ENCODE results near the gene ITGB5. TPM values are rescaled to one million over a fixed set of nuclear protein-coding genes. Genes with fewer than 3 reads are reported as not detected.

ITGB5 gene
- polyA plus RNA-seq, 1 experiment = 393 TPM

- Histone ChIP-seq H3K4me3 (ENCODE audit: low read depth, low read length) (no peak overlapping the region), H3K27me3 (ENCODE audit: control insufficient read depth, insufficient read depth, low read length) (no peaks in the 10 kb centered on the region), H3K36me3 (ENCODE audit: control insufficient read depth, insufficient read depth, low read length) (peaks cover 15% of the 10 kb centered on the region)
- CTCF ChIA-PET = interaction anchor here (0.8 to 10.4 kb wide), 6 partner anchors 8 to 158 kb away, joined by 3 to 223 read pairs (median 40); partner anchors contain the start of gene ITGB5
- DNase-seq (ENCODE audit: low read depth) = no peak
- POLR2A ChIA-PET = interaction anchor here (0.5 kb wide), 1 partner anchor 137 kb away, joined by 23 read pairs; no protein-coding TSS in a partner anchor
- no peak for TF ChIP-seq CTCF (IDR thresholded peaks at IDR 0.05; ENCODE audit: insufficient read depth, low read depth, low read length)
Observed at GRCh38 chr3:124763206-124763605, 124.0 kb downstream of the ITGB5 start.

GRCh38 chr3:124762661-124763011, 124.5 kb downstream of the ITGB5 start:
- ChIA-PET CTCF (interaction anchor here (0.8 to 10.4 kb wide), 9 partner anchors 9 to 233 kb away, joined by 3 to 223 read pairs (median 13); partner anchors contain the start of gene ITGB5), POLR2A (no interaction called here)
- Histone ChIP-seq H3K36me3 (ENCODE audit: control insufficient read depth, insufficient read depth, low read length) (peaks cover 15% of the 10 kb centered on the region), H3K4me3 (ENCODE audit: low read depth, low read length) (no peak overlapping the region), H3K27me3 (ENCODE audit: control insufficient read depth, insufficient read depth, low read length) (no peaks in the 10 kb centered on the region)
- no peak for DNase-seq (ENCODE audit: low read depth)
- no peak for TF ChIP-seq CTCF (IDR thresholded peaks at IDR 0.05; ENCODE audit: insufficient read depth, low read depth, low read length)

- CTCF ChIA-PET = interaction anchor here (0.8 to 10.4 kb wide), 21 partner anchors 9 to 679 kb away, joined by 3 to 223 read pairs (median 6); partner anchors contain the start of genes ITGB5 and UMPS
- POLR2A ChIA-PET = no interaction called here
- DNase-seq (ENCODE audit: low read depth) = no peak
Observed at GRCh38 chr3:124761935-124762660, 125.1 kb downstream of the ITGB5 start.

GRCh38 chr3:124761250-124761796, 125.8 kb downstream of the ITGB5 start:
- ChIA-PET CTCF (interaction anchor here (0.6 to 10.4 kb wide), 40 partner anchors 8 to 823 kb away, joined by 3 to 223 read pairs (median 5); partner anchors contain the start of genes ITGB5 and UMPS), POLR2A (no interaction called here)
- peak; percentile 49 for DNase-seq (ENCODE audit: low read depth)
- Histone ChIP-seq H3K4me3 (ENCODE audit: low read depth, low read length) (no peak overlapping the region), H3K36me3 (ENCODE audit: control insufficient read depth, insufficient read depth, low read length) (peaks cover 12% of the 10 kb centered on the region), H3K27me3 (ENCODE audit: control insufficient read depth, insufficient read depth, low read length) (no peaks in the 10 kb centered on the region)
- peak; percentile 96 for TF ChIP-seq CTCF (IDR thresholded peaks at IDR 0.05; ENCODE audit: insufficient read depth, low read depth, low read length)

More at GRCh38 chr3:124761935-124762660, 125.1 kb downstream of the ITGB5 start:
- no peaks in the 10 kb centered on the region for H3K27me3 ChIP-seq (ENCODE audit: control insufficient read depth, insufficient read depth, low read length)
- peaks cover 14% of the 10 kb centered on the region for H3K36me3 ChIP-seq (ENCODE audit: control insufficient read depth, insufficient read depth, low read length)
- TF ChIP-seq CTCF (IDR thresholded peaks at IDR 0.05; ENCODE audit: insufficient read depth, low read depth, low read length) = no peak
- H3K4me3 ChIP-seq (ENCODE audit: low read depth, low read length) = no peak overlapping the region

- ChIA-PET POLR2A (interaction anchor here (0.6 to 0.7 kb wide), 2 partner anchors 70 to 683 kb away, joined by 3 to 5 read pairs; no protein-coding TSS in a partner anchor), CTCF (interaction anchor here (0.6 to 10.4 kb wide), 36 partner anchors 9 to 824 kb away, joined by 3 to 223 read pairs (median 5); partner anchors contain the start of genes ITGB5 and UMPS)
- no peaks in the 10 kb centered on the region for H3K27me3 ChIP-seq (ENCODE audit: control insufficient read depth, insufficient read depth, low read length)
- TF ChIP-seq CTCF (IDR thresholded peaks at IDR 0.05; ENCODE audit: insufficient read depth, low read depth, low read length) = no peak
- no peak for DNase-seq (ENCODE audit: low read depth)
- H3K36me3 ChIP-seq (ENCODE audit: control insufficient read depth, insufficient read depth, low read length) = peaks cover 12% of the 10 kb centered on the region
- no peak overlapping the region for H3K4me3 ChIP-seq (ENCODE audit: low read depth, low read length)
Observed at GRCh38 chr3:124760601-124761000, 126.6 kb downstream of the ITGB5 start.
